ENCODE results near the gene SUV39H2.
"Not testable (repeated sequence)": the region's sequence is repeated elsewhere in the genome, so short reads cannot be mapped to it uniquely, and the experiment has no call there.

SUV39H2 gene

GRCh38 chr10:14876764-14877163, 1.9 kb upstream of the SUV39H2 start:
- DNase-seq = no peak

DNA sequence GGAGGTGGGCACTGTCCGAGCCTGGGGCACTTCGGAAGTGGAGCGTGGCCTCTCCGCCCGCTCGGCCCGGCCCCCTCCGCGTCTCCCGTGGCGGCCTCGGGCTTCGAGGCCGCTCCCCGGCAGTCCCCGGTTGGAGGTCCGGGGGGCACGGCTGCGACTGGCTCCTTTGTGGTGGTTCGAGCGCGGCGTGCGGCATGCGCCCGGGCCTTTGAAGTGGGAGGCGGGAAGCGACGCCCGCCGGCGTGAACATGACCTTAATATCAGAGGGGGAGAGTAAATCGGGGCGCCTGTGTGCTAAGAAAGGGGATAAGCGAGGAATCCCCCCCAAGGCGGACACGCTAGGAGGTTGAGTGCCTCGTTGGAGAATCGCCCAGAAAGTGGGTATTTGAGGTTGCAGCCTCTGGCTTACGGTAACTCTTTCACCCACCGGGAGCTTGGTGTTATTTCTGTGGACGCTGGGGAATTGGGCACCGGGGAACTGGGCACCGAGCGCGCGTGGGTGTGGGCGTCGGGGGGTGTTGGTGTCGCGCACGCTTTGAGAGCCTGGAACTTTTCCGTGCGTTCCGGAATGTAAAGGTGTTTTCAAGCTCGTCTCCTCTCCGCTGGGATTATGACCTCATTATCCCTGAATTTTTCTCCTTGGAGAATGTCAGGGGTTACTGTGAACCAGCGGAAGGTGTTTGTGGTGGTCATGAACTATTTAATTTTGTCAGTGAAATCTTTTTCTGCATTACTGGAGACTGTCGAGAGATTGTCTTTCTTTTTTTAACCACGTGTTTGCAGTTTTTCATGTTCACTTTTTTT, 660 bp downstream of the SUV39H2 start:
- no peak for DNase-seq

GRCh38 chr10:14879928-14880193, 1.2 kb downstream of the SUV39H2 start:
- DNase-seq = no peak

DNA sequence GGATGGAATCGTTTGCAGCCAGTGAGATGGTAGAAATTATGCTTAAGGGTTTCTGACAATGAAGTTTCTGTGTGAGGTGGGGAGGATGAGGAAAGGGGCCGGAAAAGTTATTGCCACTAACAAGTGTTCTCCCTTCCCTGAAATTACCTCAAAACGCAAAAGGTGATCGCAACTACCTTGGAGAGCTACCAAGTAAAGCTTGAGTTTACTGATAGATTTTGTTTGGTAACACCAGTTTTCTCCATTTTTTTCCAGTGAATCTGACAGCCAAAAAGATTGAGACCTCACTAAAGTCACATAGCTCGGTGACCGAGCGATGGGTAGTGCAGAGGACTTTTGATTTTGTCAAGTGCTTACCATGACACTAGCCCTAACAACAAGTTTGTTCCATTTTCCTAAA, 1.6 kb downstream of the SUV39H2 start:
- DNase-seq = no peak

GRCh38 chr10:14884082-14884481, 5.4 kb downstream of the SUV39H2 start:
- no peak for DNase-seq

DNA sequence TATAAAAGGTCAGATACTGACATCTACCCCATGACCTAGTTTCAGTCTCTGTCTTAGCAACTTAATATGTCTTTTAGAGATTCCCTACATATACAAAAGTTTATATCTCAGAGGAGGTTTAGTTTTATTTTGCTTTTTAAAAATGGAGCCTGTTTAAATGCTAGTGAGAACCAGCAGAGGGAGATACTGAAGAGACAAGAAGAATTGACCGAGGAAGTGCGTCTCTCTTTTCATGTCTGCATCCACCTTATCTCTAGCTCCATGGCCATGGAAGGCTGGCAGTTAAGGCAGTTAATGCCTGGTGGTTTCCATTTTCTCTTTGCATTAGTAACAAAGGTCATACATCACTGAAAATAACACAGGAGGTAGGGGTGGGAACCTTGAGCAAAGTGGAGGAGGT, 10.7 kb downstream of the SUV39H2 start:
- no peak for DNase-seq

- no peak for DNase-seq
Observed at GRCh38 chr10:14891151-14891550, 12.5 kb downstream of the SUV39H2 start.

GRCh38 chr10:14904316-14904732, 25.7 kb downstream of the SUV39H2 start:
- no peak for DNase-seq

DNA sequence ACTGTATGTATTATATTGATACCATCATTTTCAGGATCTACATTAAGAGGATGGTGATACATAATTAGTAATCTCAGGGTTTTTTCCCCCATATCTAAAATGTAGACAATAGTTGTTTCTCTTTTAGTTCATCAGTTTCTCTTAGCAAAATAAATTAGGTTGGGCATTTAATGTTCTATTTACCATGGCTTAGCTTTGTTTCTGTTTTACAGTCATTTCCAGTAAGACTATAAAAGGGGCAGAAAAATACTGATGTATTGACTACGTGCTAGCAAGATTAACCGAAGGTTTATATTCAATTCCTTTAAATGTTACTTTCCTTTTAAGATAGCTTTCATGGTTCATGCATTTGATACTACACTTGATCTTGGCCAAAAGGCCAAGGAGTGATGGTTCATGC, 26.2 kb downstream of the SUV39H2 start:
- DNase-seq = no peak

DNA sequence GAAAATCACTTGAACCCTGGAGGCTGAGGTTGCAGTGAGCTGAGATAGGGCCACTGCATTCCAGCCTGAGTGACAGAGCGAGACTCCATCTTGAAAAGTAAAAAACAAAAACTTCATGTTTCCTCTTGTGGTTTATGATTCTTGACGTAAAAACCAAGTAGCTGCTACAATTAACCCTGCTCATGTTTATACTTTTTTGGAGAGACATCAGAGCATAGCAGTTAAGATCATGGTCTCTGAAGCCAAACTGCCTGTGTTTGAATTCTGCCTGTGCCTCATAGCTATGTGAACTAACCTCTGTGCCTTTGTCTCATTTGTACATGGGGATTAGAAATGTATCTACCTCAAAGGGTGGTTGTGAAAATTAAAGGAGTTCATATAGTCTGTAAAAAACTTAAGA, 27.2 kb downstream of the SUV39H2 start:
- no peak for DNase-seq

GRCh38 chr10:14906765-14907164, 28.1 kb downstream of the SUV39H2 start:
- DNase-seq = no peak

- DNase-seq = not testable (repeated sequence)
Observed at GRCh38 chr10:14907591-14907990, 28.9 kb downstream of the SUV39H2 start.

- DNase-seq = no peak
Observed at GRCh38 chr10:14909101-14909500, 30.4 kb downstream of the SUV39H2 start.

DNA sequence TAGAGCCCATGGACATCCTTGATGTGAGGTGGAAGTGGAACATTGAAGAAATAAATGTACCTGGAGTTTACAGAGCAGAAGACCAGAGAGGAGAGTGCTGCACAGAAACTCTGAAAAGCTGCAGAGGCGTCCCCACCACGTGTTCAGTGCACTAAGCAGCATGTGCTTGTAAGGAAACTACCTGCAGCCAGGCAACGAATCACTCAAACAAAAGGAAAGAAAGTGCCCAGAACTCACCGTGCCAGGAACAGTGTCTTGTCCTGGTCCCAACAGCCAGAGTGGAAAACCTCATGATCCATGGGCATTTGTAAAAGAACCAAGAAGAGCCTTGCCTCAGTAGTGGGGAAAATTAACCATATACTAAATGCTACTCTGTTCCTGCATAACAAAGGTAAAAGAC, 32.3 kb downstream of the SUV39H2 start:
- no peak for DNase-seq

GRCh38 chr10:14911801-14912200, 33.1 kb downstream of the SUV39H2 start:
- DNase-seq = no peak

DNA sequence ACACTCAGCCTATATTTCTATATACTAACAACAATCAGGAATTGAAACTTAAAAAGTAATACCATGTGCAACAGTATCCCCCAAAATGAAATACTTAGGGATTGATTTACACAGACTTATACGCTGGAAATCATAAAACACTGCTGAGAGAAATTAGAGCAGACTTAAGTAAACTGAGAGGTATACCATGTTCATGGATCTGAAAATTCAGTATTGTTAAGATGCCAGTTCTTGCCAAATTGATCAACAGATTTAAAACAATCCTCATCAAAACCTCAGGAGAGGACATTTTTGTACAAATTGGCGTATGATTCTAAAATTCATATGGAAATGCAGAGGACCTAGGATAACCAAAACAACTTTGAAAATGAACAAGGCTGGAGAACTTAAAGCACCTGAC, 37.9 kb downstream of the SUV39H2 start:
- no peak for DNase-seq

GRCh38 chr10:14917827-14918226, 39.2 kb downstream of the SUV39H2 start:
- no peak for DNase-seq

GRCh38 chr10:14918964-14919363, 40.3 kb downstream of the SUV39H2 start:
- DNase-seq = no peak

- DNase-seq = no peak
Observed at GRCh38 chr10:14924013-14924412, 45.3 kb downstream of the SUV39H2 start.

GRCh38 chr10:14925268-14925667, 46.6 kb downstream of the SUV39H2 start:
- DNase-seq = no peak

DNA sequence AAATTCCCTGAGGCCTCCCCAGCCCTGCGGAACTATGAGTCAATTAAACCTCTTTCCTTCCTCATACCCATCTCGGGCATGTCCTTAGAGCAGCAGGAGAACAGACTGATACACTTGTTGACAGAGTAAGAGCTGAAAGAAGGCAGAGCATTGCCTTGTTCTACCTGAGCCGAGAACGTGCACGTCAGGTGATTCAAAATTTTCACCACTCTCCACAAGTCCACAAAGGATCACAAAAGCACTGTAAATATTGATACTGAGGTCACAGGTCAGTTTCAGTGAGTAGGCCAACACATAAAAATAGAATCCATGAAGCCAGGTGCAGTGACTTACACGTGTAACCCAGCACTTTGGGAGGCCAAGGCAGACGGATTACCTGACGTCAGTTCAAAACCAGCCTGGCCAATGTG, 47.4 kb downstream of the SUV39H2 start:
- no peak for DNase-seq

DNA sequence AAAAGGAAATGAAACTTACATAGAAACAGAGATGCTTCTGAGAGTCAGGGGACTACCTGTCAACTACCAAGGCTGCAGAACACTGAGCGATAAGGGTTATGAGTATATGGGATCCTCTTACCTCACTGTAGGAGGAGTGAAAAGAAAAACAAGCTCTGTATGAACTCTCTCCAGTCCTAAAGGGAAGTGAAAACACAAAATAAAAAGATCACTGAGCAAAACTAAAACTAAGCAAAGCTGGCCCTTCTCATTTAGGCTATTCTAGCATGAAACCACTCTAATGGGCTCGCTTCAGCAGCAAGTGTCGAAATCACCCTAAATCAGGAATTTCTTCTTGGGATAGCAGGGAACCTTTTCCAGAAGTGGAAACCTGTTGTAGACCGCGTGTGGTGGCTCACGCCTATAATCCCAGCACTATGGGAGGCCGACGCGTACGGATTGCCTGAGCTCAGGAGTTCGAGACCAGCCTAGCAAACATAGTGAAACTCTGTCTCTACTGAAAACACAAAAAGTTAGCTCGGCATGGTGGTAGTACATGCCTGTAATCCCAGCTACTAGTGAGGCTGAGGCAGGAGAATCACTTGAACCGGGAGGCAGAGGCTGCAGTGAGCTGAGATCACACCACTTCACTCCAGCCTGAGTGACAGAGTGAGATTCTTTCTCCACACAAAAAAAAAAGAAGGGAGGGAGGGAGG, 48.2 kb downstream of the SUV39H2 start:
- DNase-seq = no peak

DNA sequence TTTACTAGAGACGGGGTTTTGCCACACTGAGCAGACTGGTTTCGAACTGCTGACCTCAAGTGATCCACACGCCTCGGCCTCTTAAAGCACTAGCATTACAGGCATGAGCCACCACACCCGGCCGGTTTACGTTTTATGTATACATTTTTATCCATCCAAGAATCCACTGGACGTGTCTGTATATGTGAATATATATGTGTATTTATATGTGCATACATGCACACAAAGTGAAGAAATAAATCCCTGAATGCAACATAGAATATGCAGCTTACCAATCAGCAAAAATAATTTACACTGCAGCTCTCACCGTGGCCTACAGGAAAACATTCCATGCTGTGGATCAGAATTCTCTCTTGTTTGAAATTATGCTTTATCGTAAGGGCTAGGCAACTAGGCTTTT, 51.9 kb downstream of the SUV39H2 start:
- DNase-seq = no peak

- no peak for DNase-seq
Observed at GRCh38 chr10:14936584-14936983, 57.9 kb downstream of the SUV39H2 start.

DNA sequence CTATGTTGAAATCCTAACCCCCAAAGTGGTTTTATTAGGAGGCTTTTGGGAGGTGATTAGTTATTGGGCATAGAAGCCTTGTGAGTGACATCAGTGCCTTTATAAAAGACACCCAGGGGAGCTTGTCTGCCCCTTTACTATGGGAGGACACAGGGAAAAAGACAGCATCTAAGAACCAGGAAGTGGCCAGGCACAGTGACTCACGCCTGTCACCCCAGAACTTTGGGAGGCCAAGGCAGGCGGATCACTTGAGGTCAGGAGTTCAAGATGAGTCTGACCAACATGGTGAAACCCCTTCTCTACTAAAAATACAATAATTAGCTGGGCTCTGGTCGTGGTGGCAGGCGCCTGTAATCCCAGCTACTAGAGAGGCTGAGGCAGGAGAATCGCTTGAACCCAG, 60.3 kb downstream of the SUV39H2 start:
- DNase-seq = not testable (repeated sequence)

All from NCI-H2029 treated with DMSO at 0.1 percent for 48 hours (cell line).